OCI-LY1 (cell line): ENCODE data around the gene FNTB.

ENCODE experiments used
- H2AFZ ChIP-seq: fragments of 200-600 bp; sonication (generic), shearing (Covaris generic); 2 replicates; pipeline ENCODE4 v1.6.0; 2014; ENCODE audit warnings: antibody characterized with exemption, mild to moderate bottlenecking, low read length
- H3F3A ChIP-seq: fragments of 200-600 bp; sonication (generic), shearing (Covaris generic); 2 replicates; pipeline ENCODE4 v1.6.0; 2014; ENCODE audit warnings: mild to moderate bottlenecking, antibody characterized with exemption, low read length, moderate library complexity; ENCODE audit not compliant: insufficient read depth
- H3K27ac ChIP-seq: fragments of 200-600 bp; sonication (generic); 2 replicates; pipeline ENCODE4 v1.5.1; 2014; ENCODE audit warnings: low read length, mixed run types, mild to moderate bottlenecking, low read depth; ENCODE audit not compliant: poor library complexity, severe bottlenecking
- H3K27me3 ChIP-seq: fragments of 200-600 bp; sonication (generic); 2 replicates; pipeline ENCODE4 v1.6.0; 2014; ENCODE audit warnings: antibody characterized with exemption, mild to moderate bottlenecking, low read length, moderate library complexity; ENCODE audit not compliant: insufficient read depth
- H3K36me3 ChIP-seq: fragments of 200-600 bp; sonication (generic); 2 replicates; pipeline ENCODE4 v1.6.1; 2014; ENCODE audit warnings: mild to moderate bottlenecking, antibody characterized with exemption, low read length, moderate library complexity, mixed read lengths; ENCODE audit not compliant: insufficient read depth
- H3K4me1 ChIP-seq: fragments of 200-600 bp; sonication (generic); 2 replicates; pipeline ENCODE4 v1.5.1; 2014; ENCODE audit warnings: mild to moderate bottlenecking, low read length, moderate library complexity; ENCODE audit not compliant: insufficient read depth, severe bottlenecking
- H3K4me2 ChIP-seq: fragments of 200-600 bp; sonication (generic), shearing (Covaris generic); 2 replicates; pipeline ENCODE4 v1.6.1; 2014; ENCODE audit warnings: low read length
- H3K4me3 ChIP-seq: fragments of 200-600 bp; sonication (generic); 2 replicates; pipeline ENCODE4 v1.5.1; 2014; ENCODE audit warnings: low read length, low read depth, mild to moderate bottlenecking, mixed read lengths; ENCODE audit not compliant: poor library complexity, severe bottlenecking
- H3K79me2 ChIP-seq: fragments of 200-600 bp; shearing (Covaris generic); 2 replicates; pipeline ENCODE4 v1.6.1; 2016; ENCODE audit warnings: mixed run types, low read length, mixed read lengths; ENCODE audit not compliant: insufficient read depth
- H3K9ac ChIP-seq: fragments of 200-600 bp; sonication (generic), shearing (Covaris generic); 2 replicates; pipeline ENCODE4 v1.6.1; 2014; ENCODE audit warnings: mild to moderate bottlenecking, low read length, mixed read lengths
- H3K9me2 ChIP-seq: fragments of 200-600 bp; sonication (generic), shearing (Covaris generic); 2 replicates; pipeline ENCODE4 v1.6.1; 2014; ENCODE audit warnings: low read depth, mild to moderate bottlenecking, low read length, mixed read lengths
- H3K9me3 ChIP-seq: fragments of 200-600 bp; shearing (Covaris generic); 2 replicates; pipeline ENCODE4 v1.6.1; 2014; ENCODE audit warnings: low read length, mixed read lengths
- H4K20me1 ChIP-seq: fragments of 200-600 bp; sonication (generic), shearing (Covaris generic); 2 replicates; pipeline ENCODE4 v1.6.0; 2016; ENCODE audit warnings: mild to moderate bottlenecking, low read length; ENCODE audit not compliant: insufficient read depth
- CTCF ChIP-seq: fragments of 200-600 bp; sonication (generic), shearing (Covaris generic); IDR thresholded peaks from 2 replicates; pipeline ENCODE4 v1.5.1; 2017; ENCODE audit warnings: mild to moderate bottlenecking, antibody characterized with exemption, low read length, moderate library complexity, mixed read lengths
- EZH2 ChIP-seq: fragments of 200-600 bp; sonication (generic), shearing (Covaris generic); IDR thresholded peaks from 2 replicates; pipeline ENCODE4 v1.8.0; 2017; ENCODE audit warnings: borderline replicate concordance, mixed run types, mild to moderate bottlenecking, antibody characterized with exemption, low read length, moderate library complexity, mixed read lengths

The FNTB gene

GRCh38 chr14:64990939-64991338 lies 4.2 kb downstream of the FNTB start:
- H3K9me2 ChIP-seq = no peaks in the 10 kb centered on the region
- H3F3A ChIP-seq = no peaks in the 10 kb centered on the region
- peaks cover 33% of the 10 kb centered on the region for H3K4me1 ChIP-seq

GRCh38 chr14:64992328-64992885 lies 5.7 kb downstream of the FNTB start:
- Histone ChIP-seq H3K9me2 (no peaks in the 10 kb centered on the region), H3K36me3 (0 out of 2 replicates have a peak, but pooled peaks cover 6% of the 10 kb centered on the region), H4K20me1 (no peaks in the 10 kb centered on the region), H3K9me3 (no peaks in the 10 kb centered on the region), H2AFZ (no peak overlapping the region), H3F3A (no peaks in the 10 kb centered on the region), H3K79me2 (peaks cover 11% of the 10 kb centered on the region), H3K27ac (no peak overlapping the region), H3K4me2 (no peak overlapping the region), H3K9ac (no peak overlapping the region), H3K4me1 (peaks cover 26% of the 10 kb centered on the region), H3K27me3 (no peaks in the 10 kb centered on the region), H3K4me3 (no peak overlapping the region)
- TF ChIP-seq CTCF (no peak), EZH2 (no peak)

More at GRCh38 chr14:64990939-64991338, 4.2 kb downstream of the FNTB start:
- Histone ChIP-seq H3K9ac (no peak overlapping the region), H3K79me2 (peaks cover 11% of the 10 kb centered on the region), H3K4me3 (no peak overlapping the region), H3K27ac (no peak overlapping the region), H3K36me3 (0 out of 2 replicates have a peak, but pooled peaks cover 6% of the 10 kb centered on the region), H3K27me3 (no peaks in the 10 kb centered on the region), H4K20me1 (no peaks in the 10 kb centered on the region), H2AFZ (no peak overlapping the region), H3K9me3 (no peaks in the 10 kb centered on the region), H3K4me2 (no peak overlapping the region)
- no peak for TF ChIP-seq EZH2
- TF ChIP-seq CTCF = no peak

- H3K36me3 ChIP-seq = 0 out of 2 replicates have a peak, but pooled peaks cover 6% of the 10 kb centered on the region
- no peak overlapping the region for H3K4me3 ChIP-seq
- 0 out of 2 replicates have a peak, but pooled peaks cover 3% of the 10 kb centered on the region for H3K79me2 ChIP-seq
- H3K4me1 ChIP-seq = peaks cover 16% of the 10 kb centered on the region
- H3K9me2 ChIP-seq = no peaks in the 10 kb centered on the region
- H3K4me2 ChIP-seq = no peak overlapping the region
- TF ChIP-seq CTCF (no peak), EZH2 (no peak)
- H3F3A ChIP-seq = no peaks in the 10 kb centered on the region
- no peak overlapping the region for H2AFZ ChIP-seq
- no peaks in the 10 kb centered on the region for H3K9me3 ChIP-seq
- H3K27me3 ChIP-seq = no peaks in the 10 kb centered on the region
- no peak overlapping the region for H3K27ac ChIP-seq
- no peaks in the 10 kb centered on the region for H4K20me1 ChIP-seq
- no peak overlapping the region for H3K9ac ChIP-seq
These were observed 6.7 kb downstream of the FNTB start for GRCh38 chr14:64993266-64993930.
